Measurements from ENCODE around the gene IRAK2. TPM values are rescaled to one million over a fixed set of nuclear protein-coding genes. Genes with fewer than 3 reads are reported as not detected.
A peak's percentile ranks its signal among the peaks of the same experiment; 100 is the strongest.

The IRAK2 gene
- total and polyA plus RNA-seq, 2 of the 8 experiments (the other 6 are each of a cell fraction or from before 2014, with no cell fraction given) = 1.5 TPM

GRCh38 chr3:10288575-10288960, 123.8 kb downstream of the IRAK2 start:
- Histone ChIP-seq H2BK15ac (ENCODE audit: low read length) (no peak overlapping the region), H2AK5ac (ENCODE audit: low read depth, low read length) (no peak overlapping the region), H4K5ac (ENCODE audit: insufficient read length, low read depth, low read length) (no peak overlapping the region), H3K4ac (replicated peaks; ENCODE audit: insufficient read length, low read depth, low read length) (no peak overlapping the region), H3K27me3 (replicated peaks in 1 of 4; ENCODE audit: control insufficient read depth in 3 of 4, extremely low read depth in 1 of 4, insufficient read depth in 3 of 4, low read length in 3 of 4) (no peaks in the 10 kb centered on the region), H3K27ac (ENCODE audit: low read depth, low read length) (no peak overlapping the region), H3K36me3 (ENCODE audit: control insufficient read depth in 2 of 4, insufficient read depth in 4 of 4, low read length in 3 of 4) (peaks cover 0 to 8% (median 2%) of the 10 kb centered on the region in 4 experiments; a peak in 5 of 8 replicates), H3K79me2 (ENCODE audit: control insufficient read depth in 1 of 2, insufficient read depth in 2 of 2, low read length in 2 of 2) (no peaks in the 10 kb centered on the region), H3K23ac (ENCODE audit: insufficient read length) (no peak overlapping the region), H4K20me1 (replicated peaks in 1 of 2; ENCODE audit: control insufficient read depth in 1 of 2, insufficient read depth in 2 of 2, low read length in 2 of 2) (peaks cover 0 to 2% of the 10 kb centered on the region in 2 experiments), H2BK5ac (ENCODE audit: low read depth, low read length) (no peak overlapping the region), H2BK12ac (ENCODE audit: low read depth, low read length) (no peak overlapping the region), H3K9me3 (ENCODE audit: insufficient read depth in 2 of 2, low read depth in 1 of 2, low read length in 1 of 2) (no peaks in the 10 kb centered on the region), H3K4me3 (ENCODE audit: extremely low read depth in 1 of 4, insufficient read depth in 2 of 4, low read depth in 3 of 4, low read length in 4 of 4) (no peak overlapping the region), H4K8ac (ENCODE audit: extremely low read depth, insufficient read depth, low read length) (no peak overlapping the region), H2BK20ac (ENCODE audit: low read length) (no peak overlapping the region), H3K4me1 (replicated peaks in 1 of 4; ENCODE audit: control insufficient read depth in 3 of 4, insufficient read depth in 4 of 4, low read length in 3 of 4) (peaks cover 0 to 7% (median 4%) of the 10 kb centered on the region in 4 experiments; a peak in 6 of 7 replicates), H4K91ac (replicated peaks; ENCODE audit: insufficient read length, low read length) (no peak overlapping the region), H2AFZ (ENCODE audit: low read length) (no peak overlapping the region), H3K4me2 (ENCODE audit: insufficient read depth in 1 of 2, low read depth in 2 of 2, low read length in 2 of 2) (no peak overlapping the region), H3K14ac (ENCODE audit: insufficient read length) (no peak overlapping the region), H3K9ac (replicated peaks in 1 of 4; ENCODE audit: extremely low read depth in 1 of 4, low read depth in 3 of 4, low read length in 3 of 4) (peak overlapping the region in 1 of 4 experiments; percentile 31; a peak in 1 of 7 replicates), H3K18ac (ENCODE audit: extremely low read depth, low read length) (no peak overlapping the region), H2BK120ac (replicated peaks; ENCODE audit: low read depth, low read length) (no peak overlapping the region), H3K23me2 (ENCODE audit: low read depth, low read length) (no peaks in the 10 kb centered on the region), H3K79me1 (ENCODE audit: low read depth, low read length) (no peaks in the 10 kb centered on the region; the same call in 1 of the 2 replicates), H3K56ac (replicated peaks; ENCODE audit: insufficient read length, low read depth, low read length) (no peak overlapping the region)
- no peak for DNase-seq (ENCODE audit: low read depth in 1 of 2, low spot score in 2 of 2)
- no peak for FAIRE-seq
- ChIA-PET POLR2A (ENCODE audit: partially characterized antibody) (interaction anchor here (0.8 to 1.2 kb wide), 2 partner anchors 12 to 16 kb away, joined by 3 read pairs; no protein-coding TSS in a partner anchor), CTCF (ENCODE audit: partially characterized antibody) (interaction anchor here (1.4 to 3.1 kb wide), 4 partner anchors 11 to 124 kb away, joined by 3 to 11 read pairs (median 4); partner anchors contain the start of genes IRAK2 and SEC13)
- WGBS, 2 experiments (ENCODE audit: extremely low coverage in 1 of 2, insufficient coverage in 1 of 2, insufficient read length in 1 of 2, insufficient replicate concordance in 2 of 2, low coverage in 1 of 2, low lambda C conversion rate in 2 of 2, missing lambda C conversion rate in 1 of 2) = 88% methylated on average over 11 of the region's 11 CpGs; no CpG with 5 or more reads in 1 of the 2 experiments
- TF ChIP-seq FOSL1 (IDR thresholded peaks at IDR 0.05; ENCODE audit: insufficient read depth, low read depth, low read length) (no peak), GABPA (IDR thresholded peaks at IDR 0.05; ENCODE audit: borderline replicate concordance, insufficient read depth, low read length) (no peak), RNF2 (IDR thresholded peaks at IDR 0.05; ENCODE audit: borderline replicate concordance, low read depth, low read length, missing control alignments, poor library complexity, severe bottlenecking) (no peak), SP2 (IDR thresholded peaks at IDR 0.05; ENCODE audit: low read length) (no peak), BCL11A (IDR thresholded peaks at IDR 0.05; ENCODE audit: low read depth in 2 of 2, low read length in 2 of 2) (no peak), KDM1A (IDR thresholded peaks at IDR 0.05; ENCODE audit: borderline replicate concordance, low read length) (no peak), ATF2 (IDR thresholded peaks at IDR 0.05; ENCODE audit: low read length) (no peak), GTF2F1 (IDR thresholded peaks at IDR 0.05; ENCODE audit: borderline replicate concordance, low read depth, low read length) (no peak), EP300 (IDR thresholded peaks at IDR 0.05; ENCODE audit: borderline replicate concordance in 1 of 2, low read depth in 2 of 2, low read length in 2 of 2) (no peak), HDAC2 (IDR thresholded peaks at IDR 0.05; ENCODE audit: borderline replicate concordance in 1 of 2, low read depth in 2 of 2, low read length in 2 of 2) (no peak)

Data from H1 (cell line).